22Rv1 (cell line): Measurements from ENCODE around the gene SIL1.

Experiments used
- H3K27ac ChIP-seq: fragments of 450-650 bp; 2 replicates; pipeline ENCODE4 v1.5.1; 2017
- ZFX ChIP-seq: fragments of 450-650 bp; IDR thresholded peaks from 2 replicates; pipeline ENCODE4 v1.6.1; 2017; ENCODE audit warnings: antibody characterized with exemption, borderline replicate concordance
- TF ChIP-seq, protein P1 (sequence below): fragments of 450-650 bp; IDR thresholded peaks from 2 replicates; pipeline ENCODE4 v1.5.1; 2017; ENCODE audit warnings: mild to moderate bottlenecking

Gene SIL1

DNA sequence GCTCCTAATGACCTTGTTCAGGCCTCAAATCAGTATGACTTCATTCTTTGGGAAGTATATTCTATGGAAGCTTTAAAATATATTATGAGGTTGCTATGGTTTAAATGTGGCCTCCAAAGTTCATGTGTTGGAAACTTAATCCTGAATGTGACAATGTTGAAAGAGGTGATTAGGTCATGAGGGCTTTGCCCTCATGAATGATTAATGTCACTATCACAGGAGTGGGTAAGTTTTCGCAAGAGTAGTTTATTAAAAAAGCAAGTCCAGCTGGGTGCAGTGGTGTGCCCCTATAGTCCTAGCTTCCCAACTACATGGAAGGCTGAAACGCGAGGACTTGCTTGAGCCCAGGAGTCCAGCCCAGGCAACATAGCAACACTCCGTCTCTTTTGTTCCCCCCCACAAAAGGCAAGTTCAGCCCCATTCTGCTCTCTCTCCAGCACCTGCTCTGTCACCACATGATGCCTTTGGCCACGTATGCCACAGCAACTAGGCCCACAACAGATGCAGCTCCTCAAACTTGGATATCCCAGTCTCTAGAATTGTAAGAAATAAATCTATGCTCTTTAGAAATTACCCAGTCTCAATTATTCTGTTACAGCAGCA lies 105.3 kb downstream of the SIL1 start:
- no peak overlapping the region for H3K27ac ChIP-seq
- TF ChIP-seq, protein P1, sequence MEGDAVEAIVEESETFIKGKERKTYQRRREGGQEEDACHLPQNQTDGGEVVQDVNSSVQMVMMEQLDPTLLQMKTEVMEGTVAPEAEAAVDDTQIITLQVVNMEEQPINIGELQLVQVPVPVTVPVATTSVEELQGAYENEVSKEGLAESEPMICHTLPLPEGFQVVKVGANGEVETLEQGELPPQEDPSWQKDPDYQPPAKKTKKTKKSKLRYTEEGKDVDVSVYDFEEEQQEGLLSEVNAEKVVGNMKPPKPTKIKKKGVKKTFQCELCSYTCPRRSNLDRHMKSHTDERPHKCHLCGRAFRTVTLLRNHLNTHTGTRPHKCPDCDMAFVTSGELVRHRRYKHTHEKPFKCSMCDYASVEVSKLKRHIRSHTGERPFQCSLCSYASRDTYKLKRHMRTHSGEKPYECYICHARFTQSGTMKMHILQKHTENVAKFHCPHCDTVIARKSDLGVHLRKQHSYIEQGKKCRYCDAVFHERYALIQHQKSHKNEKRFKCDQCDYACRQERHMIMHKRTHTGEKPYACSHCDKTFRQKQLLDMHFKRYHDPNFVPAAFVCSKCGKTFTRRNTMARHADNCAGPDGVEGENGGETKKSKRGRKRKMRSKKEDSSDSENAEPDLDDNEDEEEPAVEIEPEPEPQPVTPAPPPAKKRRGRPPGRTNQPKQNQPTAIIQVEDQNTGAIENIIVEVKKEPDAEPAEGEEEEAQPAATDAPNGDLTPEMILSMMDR = no peak
- no peak for TF ChIP-seq ZFX

DNA sequence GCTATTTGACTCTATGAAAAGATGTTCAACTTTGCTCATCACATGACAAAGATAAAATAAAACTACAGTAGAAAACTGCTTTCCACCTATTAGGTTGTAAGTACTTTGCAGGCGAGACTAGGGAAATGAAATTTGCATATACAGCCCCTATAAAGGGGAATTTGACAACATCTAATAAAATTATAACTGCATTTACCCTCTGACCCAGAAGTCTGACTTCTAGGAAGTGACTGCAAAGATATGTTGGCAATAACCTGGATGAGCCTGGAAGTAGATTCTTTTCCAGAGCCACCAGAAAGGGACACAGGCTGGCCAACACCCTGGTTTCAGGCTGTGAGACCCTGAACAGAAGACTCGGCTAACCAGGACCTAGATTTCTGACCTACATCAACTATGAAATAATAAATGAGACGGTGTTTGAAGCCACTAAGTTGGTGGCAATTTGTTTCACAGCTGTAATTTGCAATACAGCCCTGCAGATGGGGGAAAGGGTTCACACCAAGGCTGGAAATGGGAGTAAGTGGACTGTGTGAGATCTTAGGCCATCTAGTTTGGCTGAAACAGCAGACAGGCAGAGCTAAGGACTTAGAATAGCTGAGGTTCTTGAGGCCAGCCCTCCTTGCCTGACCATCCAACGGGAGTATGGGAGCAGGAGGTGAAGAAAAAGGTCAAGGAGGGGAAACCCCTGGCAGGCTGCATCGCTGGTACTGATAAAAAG lies 106.6 kb downstream of the SIL1 start:
- no peak for TF ChIP-seq ZFX
- TF ChIP-seq, protein P1 = no peak
- H3K27ac ChIP-seq = no peak overlapping the region

DNA sequence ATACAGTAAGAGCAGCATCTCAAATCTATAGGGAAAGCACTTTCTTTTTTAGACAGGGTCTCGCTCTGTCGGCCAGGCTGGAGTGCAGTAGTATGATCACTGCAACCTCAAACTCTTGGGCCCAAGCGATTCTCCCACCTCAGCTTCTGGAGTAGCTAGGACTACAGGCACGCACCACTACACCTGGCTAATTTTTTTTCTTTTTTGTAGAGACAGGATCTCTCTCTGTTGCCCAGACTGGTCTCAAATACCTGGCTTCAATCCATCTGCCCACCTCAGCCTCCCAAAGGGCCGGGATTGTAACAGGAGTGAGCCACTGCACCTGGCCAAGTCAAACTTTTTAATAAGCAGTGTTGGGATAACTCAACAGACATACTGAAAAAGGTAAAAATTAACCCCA lies 107.6 kb downstream of the SIL1 start:
- TF ChIP-seq, protein P1 = no peak
- no peak for TF ChIP-seq ZFX
- no peak overlapping the region for H3K27ac ChIP-seq

DNA sequence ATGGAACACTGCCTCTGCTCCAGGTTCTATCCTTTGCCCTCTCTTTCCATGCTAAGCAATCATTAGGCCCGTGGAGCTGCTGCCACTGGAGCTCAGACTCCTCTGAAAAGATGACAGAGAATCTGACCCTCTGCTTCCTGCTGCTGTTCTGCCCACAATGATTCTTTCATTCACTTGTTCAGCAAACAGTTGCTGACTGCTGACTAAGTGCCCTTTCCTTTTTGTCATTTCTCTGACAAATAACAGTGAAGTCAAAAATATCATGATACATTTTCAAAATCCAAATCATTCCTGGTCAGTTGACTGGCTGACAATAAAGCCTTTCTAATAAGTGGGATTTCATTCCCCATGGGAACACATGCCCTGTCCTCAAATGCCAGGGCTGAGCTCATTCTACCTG lies 110.1 kb downstream of the SIL1 start:
- TF ChIP-seq, protein P1 = no peak
- no peak for TF ChIP-seq ZFX
- H3K27ac ChIP-seq = no peak overlapping the region

DNA sequence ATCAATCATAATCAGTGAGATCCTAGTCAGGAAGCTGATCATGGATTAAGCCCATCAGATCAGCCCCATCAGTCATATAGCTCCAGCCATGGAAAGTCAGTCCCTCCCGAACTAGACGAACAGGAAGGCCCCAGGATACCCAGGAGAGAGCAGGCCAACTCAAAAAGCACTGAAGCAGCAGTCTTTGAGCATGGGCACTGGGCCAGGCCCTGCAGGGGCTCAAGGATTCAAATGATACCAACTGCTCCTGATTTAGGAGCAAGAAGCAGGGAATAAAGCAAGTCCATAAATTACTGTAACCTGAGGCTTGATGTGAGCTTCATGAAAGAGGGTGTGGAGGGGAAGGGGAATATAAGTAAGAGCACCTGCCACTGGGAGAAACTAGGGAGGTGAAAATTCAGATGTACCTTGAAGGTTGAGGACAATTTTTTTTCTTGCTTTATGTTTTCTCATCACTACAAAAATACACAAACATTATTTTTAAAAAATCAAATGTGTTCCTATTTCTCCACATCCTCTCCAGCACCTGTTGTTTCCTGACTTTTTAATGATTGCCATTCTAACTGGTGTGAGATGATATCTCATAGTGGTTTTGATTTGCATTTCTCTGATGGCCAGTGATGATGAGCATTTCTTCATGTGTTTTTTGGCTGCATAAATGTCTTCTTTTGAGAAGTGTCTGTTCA lies 115.2 kb downstream of the SIL1 start:
- TF ChIP-seq, protein P1 = no peak
- no peak for TF ChIP-seq ZFX
- H3K27ac ChIP-seq = no peak overlapping the region

DNA sequence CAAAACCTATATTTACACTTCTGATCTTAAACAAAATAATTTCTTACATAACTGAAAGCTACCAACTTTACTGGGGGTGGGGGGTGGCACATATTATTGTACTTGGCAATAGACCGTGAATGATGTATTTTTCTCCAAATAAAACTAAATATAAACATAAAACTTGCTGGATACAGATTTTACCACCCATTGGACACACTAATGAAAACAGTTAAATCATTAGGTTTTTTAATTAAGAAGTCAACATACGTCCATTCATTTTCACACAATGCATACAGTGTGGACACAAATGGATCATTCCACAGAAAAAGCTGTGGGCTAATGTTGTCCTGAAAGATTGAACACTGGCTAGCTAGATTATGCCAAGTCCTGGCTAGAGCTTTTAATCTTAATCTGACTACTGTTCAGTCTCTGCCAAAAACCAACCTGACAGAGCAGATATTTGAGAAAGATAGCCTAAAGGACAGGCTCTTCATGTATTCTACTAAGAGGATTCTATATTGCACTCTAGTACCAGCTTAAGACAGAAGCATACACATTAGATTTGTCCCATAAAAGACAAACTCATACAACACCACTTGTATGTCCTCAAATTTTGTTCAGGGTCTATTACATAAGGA lies 118.1 kb downstream of the SIL1 start:
- TF ChIP-seq, protein P1 = no peak
- no peak for TF ChIP-seq ZFX

More for the DNA sequence above, 118.1 kb downstream of the SIL1 start:
- H3K27ac ChIP-seq = no peak overlapping the region
